OCI-LY7 (cell line): ENCODE measurements around the gene ZBTB44.

Experiments used
- CTCF ChIP-seq: fragments of 200-600 bp; sonication (generic); conservative IDR thresholded peaks from 2 replicates; pipeline ENCODE4 v1.5.1; 2014; ENCODE audit warnings: mild to moderate bottlenecking, antibody characterized with exemption, low read length, moderate library complexity, mixed read lengths
- EZH2phosphoT487 ChIP-seq: fragments of 200-600 bp; sonication (generic); IDR thresholded peaks from 2 replicates; pipeline ENCODE4 v1.6.1; 2018; ENCODE audit warnings: low read depth, borderline replicate concordance, mild to moderate bottlenecking, mixed run types, antibody characterized with exemption, low read length, moderate library complexity, mixed read lengths

- TF ChIP-seq CTCF (no peak), EZH2phosphoT487 (no peak)
Observed at GRCh38 chr11:130177782-130178181, 136.9 kb downstream of the ZBTB44 start.
